Activated CD8-positive, alpha-beta memory T cell treated with anti-CD3 and anti-CD28 coated beads, Interleukin-2, amount 50 U/mL, for 1 hour (primary cell): Measurements from ENCODE around the gene SUPT16H.
"Not testable (repeated sequence)": the region's sequence is repeated elsewhere in the genome, so short reads cannot be mapped to it uniquely, and the experiment has no call there.

Experiments
- DNase-seq: peaks from one replicate; pipeline ENCODE4 v3.0.0-alpha.2; 2020; ENCODE audit errors: extremely low read depth

Gene SUPT16H

GRCh38 chr14:21383848-21384493 lies at the start of gene SUPT16H:
Gene SUPT16H (minus strand): TSS chr14:21384019. CDS start chr14:21383927, 92 bp downstream.
- DNase-seq: peak; percentile 79

- no peak for DNase-seq
These were observed 47.3 kb upstream of the SUPT16H start for GRCh38 chr14:21431126-21431525.

DNA sequence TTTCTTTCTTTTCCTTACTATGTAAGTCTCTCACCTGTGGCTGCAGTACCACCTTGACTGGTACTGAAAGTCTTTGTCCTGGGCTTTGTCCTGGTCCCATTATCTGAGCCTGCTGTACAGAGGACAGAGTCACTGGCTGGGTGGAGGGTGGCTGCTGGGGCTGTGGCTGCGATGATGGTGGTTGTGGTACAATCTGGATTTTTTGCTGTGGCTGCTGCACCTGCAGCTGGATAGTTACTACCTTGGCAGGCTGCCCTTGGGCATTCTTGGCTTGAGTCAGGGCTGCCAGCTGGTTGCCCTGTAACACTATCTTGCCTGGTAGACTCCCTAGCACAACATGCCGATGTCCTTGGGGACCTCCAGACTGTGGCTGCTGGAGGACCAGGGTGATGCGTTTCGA lies 45.1 kb upstream of the SUPT16H start:
- no peak for DNase-seq

DNA sequence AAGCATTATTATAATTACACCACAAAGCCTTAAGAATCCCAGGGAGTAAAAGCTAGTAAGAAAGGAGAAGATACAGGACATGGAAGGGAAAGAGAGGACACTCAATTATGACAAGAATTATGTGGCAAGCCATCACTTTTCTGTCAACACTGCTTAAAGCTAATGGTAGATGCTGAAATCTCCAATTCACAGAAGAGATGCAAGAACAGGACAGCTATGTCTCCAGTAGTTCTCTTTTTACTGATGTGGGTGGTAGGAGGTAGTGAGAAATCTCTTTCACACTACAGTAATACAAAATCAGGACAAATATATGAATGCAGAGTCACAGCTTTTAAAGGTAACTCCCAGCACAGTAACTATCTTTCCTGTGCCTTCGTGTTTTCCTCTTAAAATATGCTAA lies 42.9 kb upstream of the SUPT16H start:
- DNase-seq: no peak

DNA sequence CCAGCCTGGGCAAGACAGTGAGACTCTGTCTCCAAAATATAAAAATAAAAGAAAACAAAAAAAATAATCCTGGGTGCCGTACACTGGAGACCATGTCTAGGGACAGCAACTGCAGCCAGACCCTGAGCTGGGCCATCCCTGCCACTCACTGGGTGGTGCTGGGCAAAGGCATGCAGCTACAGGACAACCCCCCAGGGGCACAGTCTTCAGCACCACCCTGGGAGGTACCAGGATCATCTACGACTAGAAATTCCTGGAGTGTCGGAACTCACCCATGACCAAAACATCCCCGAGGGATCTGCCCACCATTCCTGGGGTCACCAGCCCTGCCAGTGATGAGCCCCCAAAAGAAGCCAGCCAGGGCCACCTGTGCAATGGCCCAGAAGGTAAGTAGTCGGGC lies 35.7 kb upstream of the SUPT16H start:
- no peak for DNase-seq

GRCh38 chr14:21415329-21415728 lies 31.5 kb upstream of the SUPT16H start:
- DNase-seq: no peak

- no peak for DNase-seq
These were observed 30.4 kb upstream of the SUPT16H start for GRCh38 chr14:21414137-21414631.

GRCh38 chr14:21408147-21408546 lies 24.3 kb upstream of the SUPT16H start:
- no peak for DNase-seq

DNA sequence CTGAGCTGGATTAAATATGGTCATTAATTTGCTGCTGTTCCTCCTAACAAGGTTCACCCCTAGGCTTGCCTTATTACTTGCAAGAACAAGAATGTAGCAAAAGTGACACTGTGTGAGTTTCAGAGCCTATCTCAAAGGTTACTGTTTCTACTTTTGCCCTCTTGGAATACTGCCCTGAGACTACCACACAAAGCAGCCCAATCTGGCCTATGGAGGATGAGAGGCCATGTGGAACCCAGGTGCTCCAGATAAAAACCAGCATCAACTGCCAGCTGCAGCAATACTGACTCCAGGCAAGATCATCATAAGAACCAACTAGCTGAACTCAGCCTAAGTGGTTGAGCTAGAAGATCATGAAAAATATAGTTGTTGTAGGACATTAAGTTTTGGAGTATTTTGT lies 22.4 kb upstream of the SUPT16H start:
- DNase-seq: no peak

GRCh38 chr14:21405097-21405496 lies 21.3 kb upstream of the SUPT16H start:
- no peak for DNase-seq

GRCh38 chr14:21399311-21399870 lies 15.6 kb upstream of the SUPT16H start:
- no peak for DNase-seq

DNA sequence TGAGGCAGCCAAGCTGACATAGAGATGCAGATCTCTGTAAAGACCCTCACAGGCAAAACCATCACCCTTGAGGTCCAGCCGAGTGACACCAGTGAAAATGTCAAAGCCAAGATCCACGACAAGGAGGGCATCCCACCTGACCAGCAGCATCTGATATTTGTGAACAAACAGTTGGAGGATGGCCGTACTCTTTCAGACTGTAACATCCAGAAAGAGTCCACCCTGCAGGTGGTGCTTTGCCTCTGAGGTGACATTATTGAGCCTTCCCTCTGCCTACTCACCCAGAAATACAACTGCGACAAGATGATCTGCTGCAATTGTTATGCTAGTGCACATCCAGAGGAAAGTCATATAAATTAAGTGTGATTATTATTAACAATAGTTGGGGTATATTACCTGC lies 15.1 kb upstream of the SUPT16H start:
- DNase-seq: no peak

DNA sequence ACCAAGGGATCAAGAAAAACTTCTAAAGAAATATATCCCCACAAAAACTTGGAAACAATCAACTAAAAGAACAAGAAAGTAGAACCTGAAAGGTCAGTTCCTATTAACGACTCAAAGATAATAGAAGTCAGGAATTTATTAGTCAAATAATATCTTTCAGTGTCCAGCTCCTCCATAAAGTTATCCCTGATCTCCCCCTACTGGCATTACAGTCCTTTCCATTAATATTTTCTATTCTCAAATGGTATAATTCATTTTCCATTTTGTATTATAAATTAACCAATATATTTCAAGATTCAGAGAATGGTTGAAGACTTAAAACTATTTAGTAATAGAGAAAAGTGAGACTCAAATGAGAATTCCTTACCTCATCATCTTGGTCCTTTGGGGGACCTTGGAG lies 11.6 kb upstream of the SUPT16H start:
- DNase-seq: no peak

GRCh38 chr14:21385188-21385904 lies 1.5 kb upstream of the SUPT16H start:
- no peak for DNase-seq

DNA sequence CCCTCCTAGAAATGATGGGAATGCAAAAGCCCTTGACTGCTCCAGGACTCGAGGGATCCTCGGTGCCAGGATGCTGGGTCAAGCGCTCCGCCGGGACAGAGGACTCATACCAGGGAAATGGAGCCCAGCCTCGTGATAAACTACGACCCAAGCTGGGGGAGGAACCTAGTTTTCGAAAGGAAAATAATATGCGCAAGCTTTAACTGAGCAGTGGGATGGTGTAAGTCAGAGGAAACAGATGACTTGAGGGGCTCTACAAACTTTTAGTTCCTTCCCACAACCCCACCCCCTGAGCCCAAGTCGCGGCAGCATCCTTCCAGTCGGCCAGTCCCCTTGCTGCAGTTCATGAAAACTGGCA lies 654 bp upstream of the SUPT16H start:
- DNase-seq: no peak

DNA sequence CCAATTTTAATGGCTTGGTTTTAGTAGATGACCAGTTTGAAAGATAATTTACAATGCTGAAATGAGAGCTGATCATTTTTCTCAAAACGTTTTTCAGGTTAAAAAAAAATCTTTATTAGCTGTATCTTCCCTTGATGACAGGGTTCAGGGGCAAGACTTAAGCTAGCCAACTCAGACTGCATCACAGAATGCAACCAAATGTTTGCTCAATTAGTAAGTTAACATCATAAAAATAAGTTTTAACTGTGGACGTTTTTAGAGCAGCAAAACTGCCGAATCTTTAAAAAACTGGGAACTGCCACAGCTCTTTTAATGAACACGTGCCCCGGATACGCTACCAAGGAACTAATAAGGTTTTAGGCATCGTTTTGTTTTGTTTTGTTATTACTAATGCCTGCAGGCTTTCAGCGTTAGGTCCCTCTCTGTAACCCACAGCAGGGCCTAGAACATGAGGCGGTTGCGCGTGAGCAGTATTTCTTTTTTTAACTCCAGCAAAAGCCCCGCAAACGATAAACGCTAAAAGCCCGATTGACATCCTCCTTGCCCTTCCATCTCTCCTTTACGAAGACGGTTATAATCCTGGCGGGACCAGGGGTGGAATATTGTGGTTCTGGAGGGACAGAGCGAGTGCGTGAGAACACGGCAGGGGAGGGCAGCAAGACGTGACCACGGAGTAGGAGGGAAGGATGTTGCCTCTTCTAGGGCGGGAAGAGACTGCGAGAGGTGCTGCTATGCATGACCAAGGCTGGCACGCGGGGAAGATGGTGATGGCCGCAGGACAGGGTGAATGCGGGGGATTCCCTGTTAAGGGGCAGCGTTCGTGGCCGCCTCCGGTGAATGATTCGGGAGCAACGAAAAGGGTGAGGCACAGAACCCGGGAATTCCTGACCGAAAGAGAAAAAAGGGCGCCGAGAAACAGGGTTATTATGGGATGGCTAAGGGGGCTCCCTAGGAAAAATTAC lies 652 bp downstream of the SUPT16H start:
- DNase-seq: peak; percentile 3

GRCh38 chr14:21382095-21382494 lies 1.7 kb downstream of the SUPT16H start:
- no peak for DNase-seq

DNA sequence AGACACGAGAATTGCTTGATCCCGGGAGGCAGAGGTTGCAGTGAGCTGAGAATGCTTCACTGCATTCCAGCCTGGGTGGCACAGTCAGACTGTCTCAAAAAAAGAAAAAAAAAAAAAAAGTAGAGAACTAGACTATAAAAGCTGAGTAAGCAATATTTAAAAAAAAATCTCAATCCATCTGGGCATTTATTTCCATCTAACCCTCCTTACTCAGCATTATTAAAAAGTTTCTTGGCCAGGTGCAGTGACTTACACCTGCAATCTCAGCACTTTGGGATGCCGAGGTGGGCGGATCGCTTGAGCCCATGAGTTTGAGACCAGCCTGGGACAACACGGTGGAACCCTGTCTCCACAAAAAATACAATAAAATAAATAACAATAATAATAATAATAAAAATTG lies 4.5 kb downstream of the SUPT16H start:
- DNase-seq: no peak

DNA sequence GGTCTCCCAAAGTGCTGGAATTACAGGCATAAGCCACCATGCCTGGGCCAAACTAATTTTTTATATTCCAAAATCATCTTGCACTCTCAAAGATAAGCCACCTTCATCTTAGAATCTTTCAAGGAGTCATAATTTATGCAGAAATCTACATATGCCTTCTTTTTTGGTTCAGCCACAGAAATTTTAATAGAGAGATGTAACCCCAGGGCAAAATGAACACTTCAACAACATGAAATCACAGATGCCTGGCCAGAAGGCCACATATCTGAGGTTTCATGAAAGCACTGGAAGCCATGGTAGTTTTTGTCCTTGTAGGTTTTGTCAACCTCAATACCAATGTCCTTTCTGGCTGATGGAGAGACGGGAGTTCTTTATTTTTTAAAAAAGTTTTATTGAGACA lies 9.8 kb downstream of the SUPT16H start:
- DNase-seq: no peak

DNA sequence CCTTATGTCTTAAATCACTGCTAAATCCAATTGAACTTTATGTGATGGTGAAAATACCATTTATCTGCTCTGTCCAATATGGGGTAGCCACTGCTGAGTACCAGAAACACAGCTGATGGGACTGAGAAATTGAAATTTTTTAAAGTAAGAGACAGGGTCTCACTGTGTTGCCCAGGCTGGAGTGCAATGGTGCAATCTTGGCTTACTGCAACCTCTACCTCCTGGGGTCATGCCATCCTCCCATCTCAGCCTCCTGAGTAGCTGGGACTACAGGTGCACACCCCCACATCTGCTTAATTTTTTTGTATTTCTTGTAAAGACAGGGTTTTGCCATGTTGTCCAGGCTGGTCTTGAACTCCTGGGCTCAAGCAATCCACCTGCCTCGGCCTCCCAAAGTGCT lies 11.0 kb downstream of the SUPT16H start:
- not testable (repeated sequence) for DNase-seq

GRCh38 chr14:21369949-21370679 lies 13.7 kb downstream of the SUPT16H start:
- DNase-seq: no peak
